ENCODE measurements around the gene TASP1. TPM values are rescaled to one million over a fixed set of nuclear protein-coding genes. Genes with fewer than 3 reads are reported as not detected.

Gene TASP1
- total RNA-seq, 1 donor from 2014 or later: 9.2 TPM

DNA sequence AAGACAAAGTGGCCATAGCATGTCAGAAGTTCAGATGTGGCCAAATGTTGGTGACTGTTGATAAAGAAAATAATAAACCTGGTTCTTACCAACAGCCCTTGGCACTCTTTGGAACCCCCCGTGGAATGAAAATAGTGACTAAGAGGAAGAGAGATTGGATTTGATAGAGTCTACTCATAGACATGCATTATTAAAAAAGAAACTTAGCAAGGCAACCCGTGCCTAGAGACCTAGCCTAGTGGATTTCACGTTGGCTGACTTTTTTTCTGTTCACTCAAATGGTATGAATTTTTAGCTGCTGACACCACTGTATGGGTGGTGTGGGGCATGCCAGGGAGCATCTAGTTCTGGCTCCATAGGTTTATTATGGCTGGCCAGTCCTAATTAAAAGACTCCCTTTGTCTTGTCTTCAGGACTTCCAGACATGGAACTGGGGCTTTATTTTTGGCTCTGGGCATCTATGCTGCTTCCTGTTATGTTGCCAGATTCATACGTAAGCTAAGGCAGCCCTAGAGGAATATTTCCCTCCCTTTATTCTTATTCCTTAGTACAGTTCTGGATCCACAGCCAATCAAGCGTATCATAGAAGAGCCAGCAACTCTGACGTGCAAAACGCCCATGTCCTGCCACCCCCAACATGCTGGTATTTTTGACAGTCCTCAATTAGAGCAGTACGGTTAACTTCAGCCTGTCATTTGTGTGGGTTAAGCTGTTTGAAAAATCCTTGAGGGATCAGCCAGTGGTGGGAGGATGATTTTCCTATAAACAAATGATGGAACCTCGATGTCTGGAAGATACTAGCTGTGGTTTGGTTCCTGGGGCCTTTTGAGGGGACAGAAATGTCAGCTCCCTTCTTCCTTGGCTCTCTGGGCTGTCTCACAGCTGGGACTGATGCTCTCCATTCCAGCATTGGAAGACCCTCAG, 290.2 kb downstream of the TASP1 start:
- DNase-seq (ENCODE audit: low read depth, low spot score): no peak

GRCh38 chr20:13344671-13345070, 294.1 kb downstream of the TASP1 start:
- no peak for DNase-seq (ENCODE audit: low read depth, low spot score)

- no peak for DNase-seq (ENCODE audit: low read depth, low spot score)
Measured at GRCh38 chr20:13342469-13343242, 296.1 kb downstream of the TASP1 start.

DNA sequence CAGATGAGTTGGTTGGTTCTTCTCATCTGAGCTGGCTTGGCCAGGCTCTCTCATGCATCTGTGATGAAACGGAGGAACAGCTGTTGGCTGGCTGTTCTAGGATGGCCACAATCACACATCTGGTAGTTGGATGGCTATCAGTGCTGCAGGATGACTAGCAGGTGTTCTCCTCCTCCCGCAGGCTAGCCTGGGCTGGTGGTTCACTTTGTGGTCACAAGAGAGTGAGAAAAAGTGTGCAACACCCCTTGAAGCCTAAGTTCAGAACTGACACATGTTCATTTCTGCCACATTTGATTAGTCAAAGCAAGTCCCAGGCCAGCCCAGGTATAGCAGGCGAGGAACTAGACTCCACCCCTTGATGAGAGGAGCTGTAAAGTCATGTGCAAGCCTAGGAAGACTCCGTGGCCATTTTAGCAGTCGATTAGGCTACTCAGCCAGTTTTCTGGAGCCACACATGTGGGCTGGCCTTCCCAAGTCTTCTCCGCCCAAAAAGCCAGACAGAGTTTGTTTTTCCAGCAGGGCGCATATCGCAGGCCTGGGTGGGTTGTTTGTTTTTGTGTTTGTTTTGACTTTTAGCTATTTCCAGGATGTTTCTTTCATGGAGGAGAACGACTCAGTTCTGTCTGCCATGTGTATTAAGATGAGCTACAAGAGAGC, 296.9 kb downstream of the TASP1 start:
- no peak for DNase-seq (ENCODE audit: low read depth, low spot score)

GRCh38 chr20:13340088-13340487, 298.6 kb downstream of the TASP1 start:
- DNase-seq (ENCODE audit: low read depth, low spot score): no peak

Other genes with a start within 250 kb of the TASP1 start
- 13.9 and 20.4 TPM in 2 replicates for gene ESF1, start 146.0 kb upstream of the TASP1 start, total RNA-seq
- gene NDUFAF5, start 146.1 kb upstream of the TASP1 start, total RNA-seq: 15.6 and 22.9 TPM in 2 replicates